Stimulated activated CD8-positive, alpha-beta memory T cell treated with anti-CD3 and anti-CD28 coated beads, Interleukin-4, amount 100 ng/mL, for 24 hours (primary cell): ENCODE data around the gene SNX14.

Experiments used
- DNase-seq: peaks from one replicate; pipeline ENCODE4 v3.0.0-alpha.2; 2020; ENCODE audit warnings: low read depth

SNX14 gene

GRCh38 chr6:85496856-85497255, 96.8 kb downstream of the SNX14 start:
- DNase-seq, result no peak

- no peak for DNase-seq
These were observed 97.6 kb downstream of the SNX14 start for GRCh38 chr6:85496009-85496579.

DNA sequence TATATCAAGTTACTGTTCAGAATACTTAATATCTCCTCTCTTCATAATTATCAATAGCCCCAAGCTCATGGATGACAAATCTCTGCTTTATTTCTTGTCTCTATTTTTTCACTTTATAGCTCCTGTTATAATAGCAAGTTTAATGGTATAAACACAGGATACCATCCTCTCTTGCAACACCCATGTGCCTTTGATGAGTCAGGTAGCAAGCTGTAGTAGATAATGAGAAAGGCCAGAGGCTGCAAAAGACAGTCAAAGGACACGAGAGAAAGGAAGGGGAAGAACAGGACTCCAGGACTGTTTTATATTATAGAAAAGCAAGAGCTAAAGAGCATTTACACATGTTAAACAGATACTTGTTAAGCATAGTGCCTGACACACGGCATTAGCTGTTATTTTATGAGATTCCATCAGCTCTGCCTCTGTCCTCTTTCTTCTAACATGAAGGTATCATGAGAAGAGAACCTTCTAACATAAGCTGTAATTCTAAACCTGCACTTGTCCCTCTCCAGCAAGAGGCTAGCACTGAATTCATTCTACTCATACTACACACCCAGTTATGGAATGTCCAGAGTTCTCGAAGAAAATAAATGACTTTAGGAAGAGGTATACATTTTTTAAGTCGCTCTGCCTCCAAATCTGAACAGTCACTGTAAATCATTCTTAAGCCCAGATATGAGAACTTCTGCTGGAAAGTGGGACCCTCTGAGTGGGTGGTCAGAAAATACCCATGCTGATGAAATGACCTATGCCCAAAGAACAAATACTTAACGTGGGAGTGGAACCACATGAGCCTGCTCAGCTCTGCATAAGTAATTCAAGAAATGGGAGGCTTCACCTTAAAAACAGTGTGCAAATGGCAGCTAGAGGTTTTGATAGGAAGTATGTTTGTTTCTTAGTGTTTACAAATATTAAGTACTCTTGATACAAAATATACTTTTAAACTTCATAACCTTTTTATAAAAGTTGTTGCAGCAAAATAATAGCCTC, 98.8 kb downstream of the SNX14 start:
- DNase-seq, result no peak

DNA sequence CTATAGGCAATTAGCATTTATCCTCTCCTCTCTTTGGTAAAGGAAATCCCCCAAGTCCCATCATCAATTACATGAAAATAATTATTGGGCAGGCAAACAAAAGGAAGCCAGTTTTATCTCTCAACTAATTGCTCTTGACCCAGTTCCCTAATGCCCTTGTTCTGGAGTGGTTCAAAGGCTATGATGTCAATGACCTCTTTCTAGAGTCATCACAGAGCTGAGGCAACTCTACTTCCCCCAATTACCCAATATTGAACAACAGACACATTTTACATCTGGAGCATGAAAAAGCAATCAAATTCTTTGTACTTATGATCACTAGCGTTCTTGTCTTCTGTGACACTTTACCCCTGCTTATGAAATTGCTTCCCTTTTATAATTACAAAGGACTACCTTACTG, 100.3 kb downstream of the SNX14 start:
- no peak for DNase-seq

DNA sequence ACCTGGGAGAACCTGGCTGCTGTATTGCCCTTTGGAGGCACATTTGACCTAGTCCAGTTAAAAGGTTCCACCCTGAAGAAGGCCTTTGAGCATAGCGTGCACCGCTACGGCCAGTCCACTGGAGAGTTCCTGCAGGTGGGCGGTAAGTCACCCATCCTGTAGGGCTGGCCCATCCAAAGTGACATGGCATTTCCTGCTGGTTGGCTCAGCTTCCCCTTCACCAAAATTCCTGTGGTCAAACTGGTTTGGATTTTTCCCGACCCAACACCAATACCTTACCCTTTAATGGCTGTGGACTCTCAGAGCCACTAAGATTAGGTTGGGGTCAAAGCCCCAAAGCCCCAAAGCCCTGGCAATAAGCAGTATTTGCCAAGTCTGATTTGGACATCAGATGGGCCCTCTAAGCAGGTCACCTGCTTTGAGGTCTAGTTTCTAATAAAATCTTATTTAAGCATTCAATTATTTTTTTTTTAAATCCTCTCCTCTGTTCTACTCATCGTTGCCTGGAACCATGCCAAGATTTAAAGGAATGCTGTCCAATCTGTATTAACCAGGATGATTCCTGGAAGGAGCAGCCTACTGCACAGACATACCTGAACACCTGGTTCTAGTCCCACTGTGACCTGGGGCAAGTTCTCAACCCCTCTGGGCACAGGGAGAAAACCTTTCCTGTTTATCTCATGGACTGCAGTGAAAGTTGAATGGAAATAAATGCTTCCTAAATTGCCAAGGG, 103.0 kb downstream of the SNX14 start:
- DNase-seq, result no peak

DNA sequence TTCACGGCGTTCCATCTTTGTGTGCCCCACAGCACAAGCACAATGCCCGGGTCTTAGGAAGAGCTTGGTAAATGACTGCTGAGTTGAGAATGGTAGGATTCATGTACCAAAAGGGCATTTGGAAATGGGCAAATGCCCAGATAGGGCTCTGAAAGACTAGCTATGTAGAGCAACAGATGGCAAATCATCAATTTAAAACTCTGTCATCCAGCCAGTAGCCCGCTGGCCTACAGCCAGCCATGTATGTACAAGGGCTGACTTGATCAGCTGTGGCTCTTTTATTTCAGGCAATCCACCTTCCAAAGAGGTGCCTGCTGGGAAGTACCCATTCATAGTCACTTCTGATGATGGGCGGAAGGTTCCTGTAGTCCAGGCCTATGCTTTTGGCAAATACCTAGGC, 108.7 kb downstream of the SNX14 start:
- no peak for DNase-seq

DNA sequence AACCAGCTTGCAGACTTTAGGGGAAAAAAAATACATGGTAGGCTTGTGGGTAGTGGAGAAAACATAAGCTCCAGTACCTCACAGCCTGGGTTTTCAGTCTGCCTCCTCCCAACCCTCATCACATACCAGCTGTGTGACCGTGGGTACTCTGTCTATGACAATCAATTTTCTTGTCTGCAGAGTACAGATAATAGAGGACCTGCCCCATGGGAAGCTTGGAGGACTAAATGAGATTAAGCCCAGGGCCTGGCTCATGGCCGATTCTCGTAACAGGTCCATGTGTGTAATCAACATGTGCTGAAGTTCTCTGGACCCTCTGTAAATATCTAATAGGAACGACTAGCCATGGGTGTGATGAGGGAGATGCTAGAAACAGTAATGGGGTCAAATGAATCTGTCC, 109.8 kb downstream of the SNX14 start:
- no peak for DNase-seq

DNA sequence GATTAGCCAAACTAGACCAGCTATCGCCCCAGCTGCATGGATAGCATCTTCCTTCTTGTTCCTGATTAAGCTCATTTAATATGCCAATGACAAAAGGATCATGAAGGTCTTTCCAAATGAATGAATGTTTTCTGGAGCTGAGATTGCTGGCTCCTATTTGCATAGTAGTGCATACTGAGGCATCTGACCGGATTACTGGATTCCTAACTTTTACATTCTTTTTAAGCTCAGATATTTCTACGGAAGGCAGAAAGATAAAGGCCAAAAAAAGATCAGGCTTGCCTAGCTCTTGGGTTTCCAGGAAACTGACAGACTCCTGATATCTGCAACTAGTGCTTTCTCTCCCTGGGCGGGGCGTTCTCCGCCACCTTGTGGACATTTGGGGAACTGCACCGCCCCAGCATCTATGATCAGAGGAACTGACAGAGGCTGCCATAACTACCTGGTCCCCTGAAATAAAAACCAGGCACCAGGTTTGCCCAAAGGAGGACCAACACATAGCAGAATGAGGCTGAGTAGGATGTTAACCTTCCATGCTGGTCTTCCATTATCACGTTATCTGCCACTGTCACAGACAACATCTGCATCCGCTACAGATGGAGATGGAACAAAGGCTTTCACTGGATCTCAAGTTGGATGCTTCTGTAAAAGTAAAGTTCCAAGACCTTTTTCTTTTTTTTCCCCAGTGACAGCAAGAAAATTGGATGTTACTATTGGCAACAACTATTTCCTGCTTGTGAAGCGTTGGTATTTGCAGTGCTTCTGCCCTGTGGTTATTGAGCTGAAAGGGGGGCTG, 110.6 kb downstream of the SNX14 start:
- DNase-seq, result peak; percentile 74

DNA sequence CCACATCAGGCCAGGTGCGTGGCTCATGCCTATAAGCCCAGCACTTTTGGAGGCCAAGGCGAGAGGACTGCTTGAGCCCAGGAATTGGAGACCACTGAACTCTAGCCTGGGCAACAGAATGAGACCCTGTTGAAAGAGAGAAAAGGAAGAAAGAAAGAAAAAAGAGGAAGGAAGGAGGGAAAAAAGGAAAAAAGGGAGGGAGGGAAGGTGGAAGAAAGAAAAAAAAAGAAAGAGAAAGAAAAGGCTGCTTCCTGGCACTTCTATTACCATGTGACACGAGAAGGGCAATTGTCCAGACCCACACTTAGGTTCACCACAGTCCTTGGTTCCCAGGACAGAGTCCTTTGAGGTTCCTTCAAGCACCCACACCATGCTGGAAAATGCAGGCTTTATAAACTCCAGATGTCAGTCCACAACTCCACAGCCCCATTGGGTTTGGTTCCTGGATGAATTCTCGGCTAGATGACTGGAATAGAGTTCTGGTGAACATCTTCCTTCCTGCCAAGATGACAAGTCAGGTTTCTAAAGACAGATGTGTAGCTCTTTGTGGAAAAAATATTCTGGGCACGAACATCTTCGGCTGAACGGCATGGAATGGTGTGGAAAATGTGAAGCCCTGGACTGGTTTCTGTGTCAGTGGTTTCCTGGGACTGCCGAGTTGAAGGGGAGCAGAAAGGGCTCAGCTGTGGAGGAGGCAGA, 111.3 kb downstream of the SNX14 start:
- DNase-seq, result no peak

DNA sequence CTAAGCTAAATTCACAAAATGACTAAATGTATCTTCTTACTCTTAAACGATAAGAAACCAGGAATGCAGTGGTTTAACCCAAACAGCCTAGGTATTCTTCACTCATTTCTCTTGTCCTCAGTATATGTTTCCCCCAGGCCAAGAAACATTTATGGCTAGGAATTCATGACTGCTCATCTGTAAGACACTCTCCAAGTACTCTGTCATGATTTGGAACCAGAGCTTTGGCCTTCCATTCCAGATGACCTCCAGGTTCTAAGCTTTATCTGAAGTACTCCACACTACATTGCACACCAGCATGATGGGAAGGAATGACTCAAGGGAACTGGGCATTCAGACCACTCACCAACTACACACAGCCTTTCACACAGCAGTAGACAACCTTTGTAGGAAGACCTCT, 114.5 kb downstream of the SNX14 start:
- DNase-seq, result no peak

- DNase-seq, result no peak
These were observed 117.1 kb downstream of the SNX14 start for GRCh38 chr6:85476532-85476931.

DNA sequence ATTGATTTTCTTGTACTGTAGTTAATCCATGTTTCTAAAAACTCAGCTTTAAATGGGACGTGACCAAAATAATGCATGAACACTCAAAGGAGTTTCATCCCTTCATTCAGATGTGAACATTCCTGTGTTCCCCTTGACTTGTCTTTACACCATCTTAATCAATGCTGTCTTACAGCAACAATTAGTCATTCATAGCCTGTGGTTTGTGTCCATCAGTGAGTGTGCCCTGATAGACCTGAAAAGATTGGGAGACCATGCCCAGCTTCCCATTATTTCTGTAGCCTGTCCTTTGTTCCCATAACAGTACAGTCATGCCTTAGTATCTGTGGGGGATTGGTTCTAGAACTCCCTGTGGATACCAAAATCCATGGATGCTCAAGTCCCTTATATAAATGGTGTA, 119.9 kb downstream of the SNX14 start:
- DNase-seq, result no peak

DNA sequence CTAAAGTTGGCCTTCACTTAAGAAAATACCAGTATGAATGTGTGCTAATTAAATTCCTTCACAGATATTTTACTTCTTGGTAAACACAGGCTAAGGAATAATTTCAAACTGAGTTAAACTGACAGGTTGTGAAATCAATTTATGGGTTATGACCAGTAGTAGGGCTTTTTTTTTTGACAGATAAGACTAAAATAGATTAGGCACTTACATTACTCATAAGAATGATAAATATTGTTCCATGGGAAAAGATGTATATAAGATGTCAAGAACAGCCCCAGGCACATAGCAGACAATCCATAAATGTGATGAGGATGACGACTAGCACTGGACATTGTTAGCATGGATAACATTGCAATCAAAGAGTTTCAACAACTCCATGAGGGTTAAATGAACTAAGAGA, 120.9 kb downstream of the SNX14 start:
- DNase-seq, result no peak

DNA sequence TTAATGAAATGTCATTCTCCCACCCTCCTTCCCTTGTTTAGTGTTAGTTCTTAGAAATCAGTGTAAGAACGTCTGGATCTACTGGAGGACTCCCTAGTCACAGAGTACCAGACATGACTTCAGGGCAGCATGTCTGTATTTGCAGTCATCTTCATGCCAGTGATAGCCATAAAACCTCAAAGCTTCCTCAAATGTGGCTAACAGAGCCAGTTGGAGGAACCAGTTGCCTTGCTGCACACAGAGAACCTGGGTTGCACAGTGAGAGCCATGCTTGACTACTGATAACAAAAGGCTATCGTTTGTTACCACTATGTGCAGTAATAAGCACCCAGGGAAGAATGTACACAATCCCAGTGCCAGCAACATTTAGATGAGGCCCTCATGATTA, 123.6 kb downstream of the SNX14 start:
- no peak for DNase-seq

- DNase-seq, result no peak
These were observed 124.2 kb downstream of the SNX14 start for GRCh38 chr6:85469276-85470022.

- DNase-seq, result no peak
These were observed 125.3 kb downstream of the SNX14 start for GRCh38 chr6:85468326-85468725.

- DNase-seq, result no peak
These were observed 127.9 kb downstream of the SNX14 start for GRCh38 chr6:85465762-85466161.

- no peak for DNase-seq
These were observed 128.9 kb downstream of the SNX14 start for GRCh38 chr6:85464722-85465150.

DNA sequence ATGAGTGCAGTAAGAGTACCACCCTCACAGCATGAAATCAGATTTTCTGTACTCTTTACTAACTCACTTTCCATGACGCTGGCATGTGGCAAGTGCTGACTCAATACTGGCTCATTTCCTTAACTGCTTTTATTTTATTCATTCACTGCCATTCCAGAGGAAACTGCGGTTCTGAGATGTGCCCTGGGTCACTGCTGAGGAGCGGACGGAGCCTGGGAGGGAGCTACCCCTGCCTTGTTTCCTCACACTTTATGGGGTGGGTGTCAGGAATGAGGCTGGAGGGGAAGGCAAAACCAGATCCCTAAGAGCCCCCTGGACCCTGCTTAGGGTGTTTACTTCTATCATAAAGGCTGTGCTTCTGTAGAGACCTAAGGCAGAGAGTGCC, 129.4 kb downstream of the SNX14 start:
- DNase-seq, result no peak

GRCh38 chr6:85463621-85464259, 129.9 kb downstream of the SNX14 start:
- DNase-seq, result no peak
